ENCODE data around the gene SLC9C2.

GRCh38 chr1:173560285-173560880 lies 42.5 kb downstream of the SLC9C2 start:
- TF ChIP-seq, protein P1, sequence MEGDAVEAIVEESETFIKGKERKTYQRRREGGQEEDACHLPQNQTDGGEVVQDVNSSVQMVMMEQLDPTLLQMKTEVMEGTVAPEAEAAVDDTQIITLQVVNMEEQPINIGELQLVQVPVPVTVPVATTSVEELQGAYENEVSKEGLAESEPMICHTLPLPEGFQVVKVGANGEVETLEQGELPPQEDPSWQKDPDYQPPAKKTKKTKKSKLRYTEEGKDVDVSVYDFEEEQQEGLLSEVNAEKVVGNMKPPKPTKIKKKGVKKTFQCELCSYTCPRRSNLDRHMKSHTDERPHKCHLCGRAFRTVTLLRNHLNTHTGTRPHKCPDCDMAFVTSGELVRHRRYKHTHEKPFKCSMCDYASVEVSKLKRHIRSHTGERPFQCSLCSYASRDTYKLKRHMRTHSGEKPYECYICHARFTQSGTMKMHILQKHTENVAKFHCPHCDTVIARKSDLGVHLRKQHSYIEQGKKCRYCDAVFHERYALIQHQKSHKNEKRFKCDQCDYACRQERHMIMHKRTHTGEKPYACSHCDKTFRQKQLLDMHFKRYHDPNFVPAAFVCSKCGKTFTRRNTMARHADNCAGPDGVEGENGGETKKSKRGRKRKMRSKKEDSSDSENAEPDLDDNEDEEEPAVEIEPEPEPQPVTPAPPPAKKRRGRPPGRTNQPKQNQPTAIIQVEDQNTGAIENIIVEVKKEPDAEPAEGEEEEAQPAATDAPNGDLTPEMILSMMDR (IDR thresholded peaks at IDR 0.05): no peak
- no peak for TF ChIP-seq POLR2A (IDR thresholded peaks at IDR 0.05)
